Naive thymus-derived CD4-positive, alpha-beta T cell (primary cell): ENCODE data around the gene PPFIA1. TPM values are rescaled to one million over a fixed set of nuclear protein-coding genes. Genes with fewer than 3 reads are reported as not detected.

Experiments used
- ATAC-seq: fragments of 150-1000 bp; cut with Tn5 transposase; 2 replicates; pipeline ENCODE4 v1.10.0; 2021; ENCODE audit warnings: mild to moderate bottlenecking, moderate library complexity
- CTCF ChIA-PET: fragments of 350-600 bp; sonication (Branson Sonifier 250); formaldehyde crosslinking; loops from one replicate; lab custom pipeline; 2021; ENCODE audit warnings: antibody characterized with exemption; lab: Charles Lee
- POLR2A ChIA-PET: fragments of 350-600 bp; sonication (Branson Sonifier 250); formaldehyde crosslinking; loops from one replicate; lab custom pipeline; 2021; ENCODE audit warnings: antibody characterized with exemption, inconsistent platforms; lab: Charles Lee
- DNase-seq, 9 donors: peaks; one replicate each; pipeline versions ENCODE4 v3.0.0 to v3.0.0-alpha.2; 2020 to 2022; ENCODE audit warnings: mixed read lengths in 1 of 9
- H3K27ac ChIP-seq: one replicate; pipeline ENCODE4 v1.7.0; 2013; ENCODE audit warnings: mild to moderate bottlenecking, low read depth, low read length, moderate library complexity
- H3K27me3 ChIP-seq, 2 donors: one replicate each; pipeline ENCODE4 v1.7.0; 2013; ENCODE audit warnings: low read length in 2 of 2, mild to moderate bottlenecking in 2 of 2, moderate library complexity in 2 of 2; ENCODE audit not compliant: control insufficient read depth in 2 of 2, insufficient read depth in 2 of 2
- H3K36me3 ChIP-seq, 3 experiments: 1 replicate in 2 of 3; 2 replicates in 1 of 3; pipeline ENCODE4 v1.7.0; 2013; ENCODE audit warnings: low read length in 3 of 3, mild to moderate bottlenecking in 3 of 3, moderate library complexity in 1 of 3; ENCODE audit not compliant: insufficient read depth in 3 of 3, control insufficient read depth in 2 of 3
- H3K4me1 ChIP-seq, 2 donors: one replicate each; pipeline ENCODE4 v1.7.0; 2013; ENCODE audit warnings: low read length in 2 of 2, mild to moderate bottlenecking in 2 of 2, moderate library complexity in 1 of 2; ENCODE audit not compliant: control insufficient read depth in 2 of 2, insufficient read depth in 2 of 2
- H3K4me3 ChIP-seq: 2 replicates; pipeline ENCODE4 v1.7.0; 2013; ENCODE audit warnings: mild to moderate bottlenecking, low read length
- H3K9me3 ChIP-seq, 3 experiments: 1 replicate in 2 of 3; 2 replicates in 1 of 3; pipeline ENCODE4 v1.7.0; 2013; ENCODE audit warnings: low read length in 3 of 3; ENCODE audit not compliant: control insufficient read depth in 2 of 3
- H3K27ac Mint-ChIP-seq, 9 donors: one replicate each; pipeline ENCODE4 v1.8.0; 2020 to 2022; ENCODE audit warnings: mixed read lengths in 9 of 9, mild to moderate bottlenecking in 8 of 9, moderate library complexity in 5 of 9, inconsistent platforms in 2 of 9
- H3K27me3 Mint-ChIP-seq, 5 donors: one replicate each; pipeline ENCODE4 v1.8.0; 2021 to 2022; ENCODE audit warnings: mixed read lengths in 5 of 5, mild to moderate bottlenecking in 1 of 5
- H3K36me3 Mint-ChIP-seq, 5 donors: one replicate each; pipeline ENCODE4 v1.8.0; 2020 to 2022; ENCODE audit warnings: mixed read lengths in 5 of 5, mild to moderate bottlenecking in 3 of 5, inconsistent platforms in 1 of 5
- H3K4me1 Mint-ChIP-seq, 7 donors: one replicate each; pipeline ENCODE4 v1.8.0; 2020 to 2022; ENCODE audit warnings: mixed read lengths in 7 of 7, mild to moderate bottlenecking in 3 of 7, inconsistent platforms in 1 of 7
- H3K4me3 Mint-ChIP-seq, 10 donors: one replicate each; pipeline ENCODE4 v1.8.0; 2020 to 2022; ENCODE audit warnings: mild to moderate bottlenecking in 10 of 10, mixed read lengths in 10 of 10, moderate library complexity in 6 of 10, inconsistent platforms in 2 of 10
- H3K9me3 Mint-ChIP-seq, 11 donors: one replicate each; pipeline ENCODE4 v1.8.0; 2020 to 2022; ENCODE audit warnings: mixed read lengths in 11 of 11, mild to moderate bottlenecking in 4 of 11, inconsistent platforms in 1 of 11, moderate library complexity in 1 of 11
- intact Hi-C, 2 donors: fragments of 100-400 bp; cut with micrococcal nuclease; formaldehyde crosslinking; loops; one replicate each; pipeline ENCODE4 v1.15.1; 2023
- polyA plus RNA-seq, 2 donors: library from polyadenylated mRNA; unstranded; fragments of 300-500 nt; fragmentation: Illumina TruSeq; gene quantifications; one replicate each; pipeline ENCODE4 v1.2.3, GENCODE V29; 2021
- total RNA-seq, 6 experiments: library from RNA in 5 of 6; stranded (reverse) in 5 of 6; gene quantifications; 1 replicate in 5 of 6; 2 replicates in 1 of 6; pipeline ENCODE4 v1.2.3 and lab custom pipeline; 2021 to 2026

Gene PPFIA1
- total and polyA plus RNA-seq, 7 experiments from 2014 or later: 14.3 to 71.0 (median 46.0) TPM

DNA sequence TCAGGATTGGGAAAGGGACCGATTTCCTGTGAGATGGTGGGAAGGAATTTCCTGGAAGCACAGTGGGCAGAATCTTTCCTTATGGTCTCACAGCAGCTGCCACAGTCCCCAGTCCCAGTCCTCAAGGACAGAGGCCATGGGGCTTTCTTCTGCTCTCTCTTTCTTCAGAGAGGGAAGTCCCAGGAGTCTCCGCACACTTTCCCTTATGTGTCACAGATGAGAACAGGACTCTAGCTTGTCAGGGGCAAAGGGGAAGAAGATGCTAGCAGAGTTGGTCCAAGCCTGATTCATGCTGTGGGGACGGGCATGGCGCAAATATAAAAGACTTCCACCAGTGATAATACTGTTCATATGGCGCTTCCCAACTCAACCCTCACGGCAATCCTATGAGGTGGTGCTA lies 7.5 kb upstream of the PPFIA1 start:
- no peaks in the 10 kb centered on the region for H3K9me3 Mint-ChIP-seq
- POLR2A ChIA-PET: no interaction called here
- no peaks in the 10 kb centered on the region for H3K9me3 ChIP-seq
- no peak overlapping the region for H3K4me3 ChIP-seq
- no peaks in the 10 kb centered on the region for H3K36me3 ChIP-seq
- no peak overlapping the region for H3K4me3 Mint-ChIP-seq
- intact Hi-C loops: no loop called here
- H3K27ac ChIP-seq: no peak overlapping the region
- no peak for ATAC-seq
- no peak overlapping the region for H3K27ac Mint-ChIP-seq
- DNase-seq: no peak
- peaks cover 0 to 3% (median 0%) of the 10 kb centered on the region in 5 donors for H3K36me3 Mint-ChIP-seq
- H3K27me3 ChIP-seq: no peaks in the 10 kb centered on the region
- CTCF ChIA-PET: no interaction called here
- peaks cover 0 to 4% (median 0%) of the 10 kb centered on the region in 7 donors for H3K4me1 Mint-ChIP-seq
- H3K27me3 Mint-ChIP-seq: peaks cover 10 to 19% (median 17%) of the 10 kb centered on the region in 5 donors
- no peaks in the 10 kb centered on the region for H3K4me1 ChIP-seq

- Histone ChIP-seq H3K27ac (no peak overlapping the region), H3K27me3 (no peaks in the 10 kb centered on the region), H3K9me3 (no peaks in the 10 kb centered on the region), H3K4me3 (no peak overlapping the region), H3K36me3 (no peaks in the 10 kb centered on the region), H3K4me1 (no peaks in the 10 kb centered on the region)
- ChIA-PET CTCF (no interaction called here), POLR2A (no interaction called here)
- DNase-seq: no peak
- peaks cover 0 to 4% (median 0%) of the 10 kb centered on the region in 7 donors for H3K4me1 Mint-ChIP-seq
- no peaks in the 10 kb centered on the region for H3K9me3 Mint-ChIP-seq
- intact Hi-C loops: no loop called here
- peaks cover 0 to 3% (median 0%) of the 10 kb centered on the region in 5 donors for H3K36me3 Mint-ChIP-seq
- no peak overlapping the region for H3K4me3 Mint-ChIP-seq
- peaks cover 10 to 22% (median 17%) of the 10 kb centered on the region in 5 donors for H3K27me3 Mint-ChIP-seq
- no peak for ATAC-seq
- H3K27ac Mint-ChIP-seq: no peak overlapping the region
Observed at GRCh38 chr11:70263363-70263762, 7.1 kb upstream of the PPFIA1 start.

- Histone ChIP-seq H3K4me3 (no peak overlapping the region), H3K27me3 (no peaks in the 10 kb centered on the region), H3K27ac (no peak overlapping the region), H3K4me1 (no peaks in the 10 kb centered on the region), H3K9me3 (no peaks in the 10 kb centered on the region), H3K36me3 (peaks cover 0 to 5% (median 0%) of the 10 kb centered on the region in 3 experiments)
- no peak overlapping the region for H3K4me3 Mint-ChIP-seq
- DNase-seq (no peak), ATAC-seq (no peak)
- intact Hi-C loops: no loop called here
- H3K36me3 Mint-ChIP-seq: peaks cover 0 to 3% (median 0%) of the 10 kb centered on the region in 5 donors
- H3K27me3 Mint-ChIP-seq: peaks cover 10 to 35% (median 18%) of the 10 kb centered on the region in 5 donors
- ChIA-PET CTCF (no interaction called here), POLR2A (no interaction called here)
- peaks cover 0 to 14% (median 10%) of the 10 kb centered on the region in 7 donors for H3K4me1 Mint-ChIP-seq
- H3K27ac Mint-ChIP-seq: no peak overlapping the region
- H3K9me3 Mint-ChIP-seq: no peaks in the 10 kb centered on the region
Observed at GRCh38 chr11:70265341-70265740, 5.1 kb upstream of the PPFIA1 start.

GRCh38 chr11:70267405-70267950 lies 3.0 kb upstream of the PPFIA1 start:
- CTCF ChIA-PET: no interaction called here
- Histone ChIP-seq H3K4me1 (peaks cover 4 to 12% of the 10 kb centered on the region in 2 donors), H3K9me3 (no peaks in the 10 kb centered on the region), H3K36me3 (peaks cover 0 to 5% (median 5%) of the 10 kb centered on the region in 3 experiments), H3K27me3 (no peaks in the 10 kb centered on the region), H3K27ac (no peak overlapping the region), H3K4me3 (no peak overlapping the region)
- intact Hi-C loops: no loop called here
- Mint-ChIP-seq H3K9me3 (no peaks in the 10 kb centered on the region), H3K4me3 (peak overlapping the region in 1 of 10 donors; percentile 53), H3K27me3 (peaks cover 10 to 35% (median 15%) of the 10 kb centered on the region in 5 donors), H3K36me3 (peaks cover 0 to 3% (median 0%) of the 10 kb centered on the region in 5 donors), H3K4me1 (peaks cover 7 to 24% (median 21%) of the 10 kb centered on the region in 7 donors), H3K27ac (no peak overlapping the region)
- POLR2A ChIA-PET: interaction anchor here (0.7 kb wide), 1 partner anchor 62 kb away, joined by 4 read pairs; no protein-coding TSS in a partner anchor
- DNase-seq (no peak), ATAC-seq (no peak)

DNA sequence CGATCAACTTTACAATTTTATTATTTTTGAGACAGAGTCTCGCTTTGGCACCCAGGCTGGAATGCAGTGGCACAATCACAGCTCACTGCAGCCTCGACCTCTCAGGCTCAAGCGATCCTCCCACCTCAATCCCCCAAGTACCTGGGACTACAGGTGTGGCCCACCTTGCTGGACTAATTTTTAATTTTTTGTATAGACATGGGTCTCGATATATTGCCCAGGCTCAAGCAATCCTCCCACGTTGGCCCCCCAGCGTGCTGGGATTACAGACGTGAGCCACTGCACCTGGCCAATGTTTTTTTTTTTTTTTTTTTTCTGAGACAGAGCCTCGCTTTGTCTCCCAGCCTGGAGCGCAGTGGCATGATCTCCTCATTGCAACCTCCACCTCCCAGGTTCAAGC lies 2.0 kb upstream of the PPFIA1 start:
- H3K9me3 Mint-ChIP-seq: no peaks in the 10 kb centered on the region
- H3K4me1 ChIP-seq: peaks cover 4 to 21% of the 10 kb centered on the region in 2 donors
- CTCF ChIA-PET: no interaction called here
- H3K9me3 ChIP-seq: no peaks in the 10 kb centered on the region
- peaks cover 7 to 35% (median 29%) of the 10 kb centered on the region in 7 donors for H3K4me1 Mint-ChIP-seq
- peaks cover 10 to 35% (median 15%) of the 10 kb centered on the region in 5 donors for H3K27me3 Mint-ChIP-seq
- H3K27me3 ChIP-seq: no peaks in the 10 kb centered on the region
- no peak overlapping the region for H3K27ac ChIP-seq
- peak overlapping the region in 3 of 10 donors; percentile 3 to 91 (median 91) for H3K4me3 Mint-ChIP-seq
- H3K27ac Mint-ChIP-seq: peak overlapping the region in 1 of 9 donors; percentile 84
- no peak for ATAC-seq
- POLR2A ChIA-PET: interaction anchor here (0.7 kb wide), 1 partner anchor 63 kb away, joined by 4 read pairs; no protein-coding TSS in a partner anchor
- no peak overlapping the region for H3K4me3 ChIP-seq
- intact Hi-C loops: no loop called here
- DNase-seq: no peak
- H3K36me3 Mint-ChIP-seq: peaks cover 0 to 5% (median 2%) of the 10 kb centered on the region in 5 donors
- peaks cover 0 to 12% (median 6%) of the 10 kb centered on the region in 3 experiments for H3K36me3 ChIP-seq

DNA sequence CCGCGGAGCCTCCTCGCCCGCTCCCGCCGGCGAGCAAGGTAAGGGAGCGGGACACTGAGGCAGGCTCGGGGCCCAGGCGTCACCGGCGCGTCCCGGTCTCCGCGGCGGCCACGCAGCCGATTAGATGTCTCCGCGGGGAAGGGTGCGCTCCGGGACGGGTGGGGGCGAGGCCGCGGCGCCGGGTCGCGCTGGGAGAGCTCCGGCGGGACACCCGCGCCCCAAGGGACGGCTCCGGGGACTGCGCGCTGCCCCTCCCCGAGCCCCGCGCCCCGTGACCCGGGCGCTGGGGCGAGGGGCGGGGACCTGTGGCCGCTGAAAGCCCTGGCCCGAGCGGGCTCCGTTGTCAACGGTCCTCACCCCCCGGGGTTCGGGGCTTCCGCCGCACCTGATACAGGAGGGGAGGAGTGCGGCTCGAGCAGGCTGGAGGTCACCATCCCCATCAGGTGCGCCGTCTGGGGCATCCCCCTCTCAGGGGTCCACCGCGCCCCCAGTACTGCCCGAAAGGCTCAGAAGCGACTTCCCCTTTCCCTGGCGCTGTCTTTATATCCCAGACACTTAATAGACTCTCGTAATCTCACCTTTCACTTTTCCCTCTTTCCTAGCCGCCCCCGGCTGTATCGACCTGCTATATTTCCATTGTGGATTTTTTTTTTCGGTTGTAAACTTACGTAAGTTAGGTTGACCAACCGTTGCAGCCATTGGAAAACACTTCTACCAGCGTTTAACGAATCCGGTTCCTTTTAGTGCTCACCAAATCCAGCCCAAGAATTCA lies 573 bp downstream of the PPFIA1 start:
- Histone ChIP-seq H3K27me3 (no peaks in the 10 kb centered on the region), H3K4me3 (peak overlapping the region; percentile 70), H3K36me3 (peaks cover 0 to 12% (median 6%) of the 10 kb centered on the region in 3 experiments), H3K27ac (peak overlapping the region; percentile 83), H3K9me3 (no peaks in the 10 kb centered on the region), H3K4me1 (peaks cover 4 to 21% of the 10 kb centered on the region in 2 donors)
- Mint-ChIP-seq H3K4me1 (peaks cover 21 to 60% (median 50%) of the 10 kb centered on the region in 7 donors), H3K9me3 (no peaks in the 10 kb centered on the region), H3K36me3 (peaks cover 0 to 21% (median 8%) of the 10 kb centered on the region in 5 donors), H3K27ac (peak overlapping the region in 8 of 9 donors; percentile 63 to 96 (median 78)), H3K27me3 (peaks cover under 1 to 24% (median 7%) of the 10 kb centered on the region in 5 donors), H3K4me3 (peak overlapping the region; percentile 86 to 94 (median 90))
- intact Hi-C loops: loop anchor here (1.0 to 10.0 kb wide), 7 partner anchors 68 to 1954 kb away; partner anchors contain the start of genes FADD (in 2 of the 2), CTTN (in 1 of the 2), DHCR7 (in 1 of the 2) and INPPL1 (in 1 of the 2)
- peak; percentile 65 for ATAC-seq
- ChIA-PET POLR2A (interaction anchor here (0.6 to 3.7 kb wide), 3 partner anchors 43 to 596 kb away, joined by 3 to 16 read pairs (median 3); partner anchors contain the start of genes FADD and LTO1), CTCF (interaction anchor here (0.6 kb wide), 1 partner anchor 93 kb away, joined by 3 read pairs; no protein-coding TSS in a partner anchor)
- DNase-seq: peak in 3 of 9 donors; percentile 48 to 65 (median 54)
